HEK293T (cell line): ENCODE measurements around the gene MED31.

Experiments
- CTCF ChIA-PET: fragments of 350-600 bp; formaldehyde crosslinking; extraction: SDS; loops from one replicate; lab custom pipeline; 2021; ENCODE audit warnings: antibody characterized with exemption, inconsistent platforms; lab: Yijun Ruan, JAX
- POLR2A ChIA-PET: fragments of 350-600 bp; formaldehyde crosslinking; extraction: SDS; loops from one replicate; lab custom pipeline; 2020; ENCODE audit warnings: antibody characterized with exemption, inconsistent platforms; lab: Yijun Ruan, JAX
- DNase-seq: peaks from one replicate; pipeline ENCODE4 v3.0.0; 2012; ENCODE audit warnings: mixed read lengths; ENCODE audit errors: extremely low spot score
- ARNT ChIP-seq: fragments of 450-650 bp; IDR thresholded peaks from 2 replicates; pipeline ENCODE4 v1.6.1; 2017; ENCODE audit warnings: mild to moderate bottlenecking
- BHLHE40 ChIP-seq: fragments of 450-650 bp; IDR thresholded peaks from 2 replicates; pipeline ENCODE4 v1.6.1; 2016; ENCODE audit warnings: mild to moderate bottlenecking, moderate library complexity, borderline replicate concordance
- CTBP1 ChIP-seq: fragments of 450-650 bp; IDR thresholded peaks from 2 replicates; pipeline ENCODE4 v1.6.1; 2016; ENCODE audit warnings: borderline replicate concordance
- ELF4 ChIP-seq: fragments of 450-650 bp; IDR thresholded peaks from 2 replicates; pipeline ENCODE4 v1.6.1; 2017; ENCODE audit warnings: antibody characterized with exemption
- FOXA1 ChIP-seq: fragments of 450-650 bp; IDR thresholded peaks from 2 replicates; pipeline ENCODE4 v1.6.1; 2016; ENCODE audit warnings: mild to moderate bottlenecking
- FOXK2 ChIP-seq: fragments of 450-650 bp; IDR thresholded peaks from 2 replicates; pipeline ENCODE4 v1.6.1; 2016; ENCODE audit warnings: mild to moderate bottlenecking
- FOXM1 ChIP-seq: fragments of 450-650 bp; IDR thresholded peaks from 2 replicates; pipeline ENCODE4 v1.6.1; 2017; ENCODE audit warnings: mild to moderate bottlenecking, borderline replicate concordance
- HDGF ChIP-seq: fragments of 450-650 bp; IDR thresholded peaks from 2 replicates; pipeline ENCODE4 v1.6.1; 2017; ENCODE audit warnings: antibody characterized with exemption, borderline replicate concordance
- L3MBTL2 ChIP-seq: fragments of 450-650 bp; conservative IDR thresholded peaks from 2 replicates; pipeline ENCODE4 v1.6.1; 2016; ENCODE audit warnings: mild to moderate bottlenecking
- LEF1 ChIP-seq: fragments of 450-650 bp; IDR thresholded peaks from 2 replicates; pipeline ENCODE4 v1.6.1; 2017; ENCODE audit warnings: mild to moderate bottlenecking, borderline replicate concordance
- NFRKB ChIP-seq: fragments of 450-650 bp; IDR thresholded peaks from 2 replicates; pipeline ENCODE4 v1.6.1; 2016; ENCODE audit warnings: mild to moderate bottlenecking, moderate library complexity
- SP1 ChIP-seq: fragments of 450-650 bp; IDR thresholded peaks from 2 replicates; pipeline ENCODE4 v1.6.1; 2017
- SUZ12 ChIP-seq: fragments of 450-650 bp; IDR thresholded peaks from 2 replicates; pipeline ENCODE4 v1.6.1; 2016; ENCODE audit warnings: mild to moderate bottlenecking
- TARDBP ChIP-seq: fragments of 450-650 bp; IDR thresholded peaks from 2 replicates; pipeline ENCODE4 v1.6.1; 2016
- ZNF384 ChIP-seq: fragments of 450-650 bp; IDR thresholded peaks from 2 replicates; pipeline ENCODE4 v1.6.1; 2016
- TF ChIP-seq, protein P1 (sequence below): fragments of 450-650 bp; IDR thresholded peaks from 2 replicates; pipeline ENCODE4 v1.6.1; 2016

MED31 gene

DNA sequence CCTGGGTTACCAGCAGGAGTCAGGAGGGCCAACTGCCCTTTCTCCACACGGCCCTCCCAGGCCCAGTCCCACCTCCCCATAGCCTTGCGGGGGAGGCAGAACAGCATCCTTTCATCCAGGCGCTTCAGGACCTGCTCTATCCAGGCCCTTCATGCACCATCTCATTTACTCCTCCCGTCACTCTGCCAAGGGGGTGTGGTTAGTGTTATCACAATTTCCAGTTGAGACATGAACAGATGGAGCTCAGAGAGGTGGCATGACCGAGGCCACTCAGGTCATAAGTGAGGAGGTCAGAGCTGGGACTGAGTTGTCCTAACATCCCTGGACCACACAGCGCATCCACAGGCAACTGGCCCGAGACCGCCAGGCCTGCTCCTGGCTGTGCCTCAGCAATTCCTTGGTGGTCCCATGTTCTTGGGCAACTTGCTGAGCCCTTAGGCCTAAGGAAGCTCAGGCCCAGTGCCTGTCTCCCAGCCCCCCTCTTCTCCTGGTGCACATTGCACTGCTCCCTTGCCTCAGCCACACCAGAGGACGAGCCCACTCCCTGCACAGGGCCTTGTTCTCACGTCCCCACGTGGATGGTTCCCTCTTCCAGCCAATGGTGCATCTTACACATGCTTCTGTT lies 23.9 kb upstream of the MED31 start:
- POLR2A ChIA-PET: no interaction called here
- no peak for DNase-seq
- CTCF ChIA-PET: no interaction called here
- TF ChIP-seq NFRKB (no peak), ELF4 (no peak), FOXK2 (no peak), HDGF (no peak), BHLHE40 (no peak), L3MBTL2 (no peak), CTBP1 (no peak), SP1 (no peak), ARNT (no peak), LEF1 (no peak), TARDBP (no peak), FOXM1 (no peak), ZNF384 (no peak)
- TF ChIP-seq, protein P1, sequence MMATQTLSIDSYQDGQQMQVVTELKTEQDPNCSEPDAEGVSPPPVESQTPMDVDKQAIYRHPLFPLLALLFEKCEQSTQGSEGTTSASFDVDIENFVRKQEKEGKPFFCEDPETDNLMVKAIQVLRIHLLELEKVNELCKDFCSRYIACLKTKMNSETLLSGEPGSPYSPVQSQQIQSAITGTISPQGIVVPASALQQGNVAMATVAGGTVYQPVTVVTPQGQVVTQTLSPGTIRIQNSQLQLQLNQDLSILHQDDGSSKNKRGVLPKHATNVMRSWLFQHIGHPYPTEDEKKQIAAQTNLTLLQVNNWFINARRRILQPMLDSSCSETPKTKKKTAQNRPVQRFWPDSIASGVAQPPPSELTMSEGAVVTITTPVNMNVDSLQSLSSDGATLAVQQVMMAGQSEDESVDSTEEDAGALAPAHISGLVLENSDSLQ: no peak

DNA sequence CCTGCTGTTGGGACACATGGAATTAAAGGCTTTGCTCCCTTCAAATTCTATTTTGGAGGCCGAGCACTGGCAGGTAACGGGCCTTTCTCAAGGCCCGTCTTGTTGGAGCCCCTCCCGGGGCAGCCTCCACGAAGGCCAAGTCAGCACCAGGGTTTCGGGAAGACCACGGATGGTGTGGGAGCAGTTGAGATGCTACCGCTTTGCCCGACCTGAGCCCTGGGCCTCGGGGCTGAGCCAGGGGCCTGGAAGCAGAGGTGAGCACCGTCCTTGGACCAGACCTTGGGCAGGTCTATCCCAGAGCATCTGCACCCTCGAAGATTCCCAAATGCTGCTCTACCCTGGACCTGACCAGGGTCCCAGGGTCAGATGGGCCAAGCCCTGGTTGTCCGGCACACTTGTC lies 23.2 kb upstream of the MED31 start:
- ChIA-PET CTCF (no interaction called here), POLR2A (no interaction called here)
- DNase-seq: no peak
- TF ChIP-seq HDGF (no peak), ZNF384 (no peak)

DNA sequence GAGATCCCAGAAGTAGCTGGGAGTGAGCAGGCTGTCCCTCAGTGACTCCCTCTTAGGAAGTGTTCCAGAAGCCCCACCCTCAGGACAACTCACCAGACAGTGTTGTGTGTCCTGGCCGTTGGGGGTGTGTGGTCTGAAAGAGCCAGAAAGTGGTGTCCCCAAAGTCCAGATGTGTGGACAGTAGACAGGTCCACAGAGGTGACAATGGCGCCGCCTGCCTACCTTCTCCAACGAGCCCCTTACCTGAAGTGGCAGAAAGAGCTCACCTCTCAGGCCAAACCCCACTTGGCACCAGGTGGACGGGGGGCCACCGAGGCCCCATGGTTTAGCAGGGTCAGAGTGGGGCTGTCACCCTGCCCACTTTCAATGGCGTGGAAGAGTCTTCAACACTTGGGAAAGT lies 20.0 kb upstream of the MED31 start:
- ChIA-PET CTCF (no interaction called here), POLR2A (no interaction called here)
- TF ChIP-seq SP1 (no peak), SUZ12 (no peak), L3MBTL2 (no peak), FOXM1 (no peak), FOXK2 (no peak), ZNF384 (no peak), TARDBP (no peak), BHLHE40 (no peak), FOXA1 (no peak)
- DNase-seq: no peak

DNA sequence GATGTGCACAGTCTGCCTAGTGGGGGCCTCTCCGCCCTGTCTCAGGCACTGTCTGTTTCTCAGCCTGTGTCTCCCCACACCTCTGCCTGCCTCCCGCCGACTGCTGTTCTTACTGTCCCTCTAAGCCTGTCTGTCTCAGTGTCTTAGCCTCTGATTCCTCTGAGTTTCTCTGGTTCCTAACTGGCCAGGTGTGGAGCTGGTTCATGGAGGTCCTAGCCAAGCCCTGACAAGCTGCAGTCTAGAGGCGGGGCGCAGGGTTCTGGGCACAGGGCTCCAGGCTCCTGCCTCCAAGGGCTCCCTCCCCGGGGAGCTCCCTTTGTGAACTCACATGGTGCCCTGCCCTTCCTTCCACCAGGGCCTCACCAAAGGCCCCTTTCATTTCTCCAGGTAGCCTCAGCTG lies 19.6 kb upstream of the MED31 start:
- no peak for DNase-seq
- ChIA-PET CTCF (no interaction called here), POLR2A (no interaction called here)
- TF ChIP-seq ARNT (no peak), CTBP1 (no peak), FOXM1 (no peak), TARDBP (no peak), NFRKB (no peak), BHLHE40 (no peak), LEF1 (no peak), FOXK2 (no peak), HDGF (no peak), ZNF384 (no peak), SP1 (no peak), L3MBTL2 (no peak), FOXA1 (no peak), SUZ12 (no peak), ELF4 (no peak)
- TF ChIP-seq, protein P1: no peak

DNA sequence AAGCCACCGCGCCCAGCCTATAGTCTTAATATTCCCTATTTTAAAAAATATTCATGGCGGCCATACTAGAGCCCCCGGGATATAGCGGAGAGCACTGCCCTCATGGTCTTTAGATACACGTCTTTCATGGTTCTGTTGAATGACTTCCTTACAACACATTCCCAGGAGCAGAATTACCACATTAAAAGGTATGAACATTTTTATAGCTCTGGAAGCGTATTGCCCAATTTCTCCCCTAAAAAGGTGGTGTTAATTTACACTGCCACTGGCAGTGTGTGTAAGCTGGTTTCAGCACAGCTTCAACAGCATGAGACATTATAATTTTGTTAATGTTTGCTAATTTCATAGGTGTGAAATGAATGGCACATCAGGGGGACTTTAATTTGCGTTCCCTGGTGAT lies 19.2 kb upstream of the MED31 start:
- DNase-seq: no peak
- no peak for TF ChIP-seq CTBP1
- no peak for TF ChIP-seq L3MBTL2
- TF ChIP-seq, protein P1: no peak
- TF ChIP-seq HDGF: no peak
- TF ChIP-seq FOXK2: no peak
- no peak for TF ChIP-seq NFRKB
- no peak for TF ChIP-seq ELF4
- TF ChIP-seq SUZ12: no peak
- TF ChIP-seq SP1: no peak
- TF ChIP-seq ZNF384: no peak
- no peak for TF ChIP-seq BHLHE40
- ChIA-PET POLR2A (no interaction called here), CTCF (no interaction called here)

DNA sequence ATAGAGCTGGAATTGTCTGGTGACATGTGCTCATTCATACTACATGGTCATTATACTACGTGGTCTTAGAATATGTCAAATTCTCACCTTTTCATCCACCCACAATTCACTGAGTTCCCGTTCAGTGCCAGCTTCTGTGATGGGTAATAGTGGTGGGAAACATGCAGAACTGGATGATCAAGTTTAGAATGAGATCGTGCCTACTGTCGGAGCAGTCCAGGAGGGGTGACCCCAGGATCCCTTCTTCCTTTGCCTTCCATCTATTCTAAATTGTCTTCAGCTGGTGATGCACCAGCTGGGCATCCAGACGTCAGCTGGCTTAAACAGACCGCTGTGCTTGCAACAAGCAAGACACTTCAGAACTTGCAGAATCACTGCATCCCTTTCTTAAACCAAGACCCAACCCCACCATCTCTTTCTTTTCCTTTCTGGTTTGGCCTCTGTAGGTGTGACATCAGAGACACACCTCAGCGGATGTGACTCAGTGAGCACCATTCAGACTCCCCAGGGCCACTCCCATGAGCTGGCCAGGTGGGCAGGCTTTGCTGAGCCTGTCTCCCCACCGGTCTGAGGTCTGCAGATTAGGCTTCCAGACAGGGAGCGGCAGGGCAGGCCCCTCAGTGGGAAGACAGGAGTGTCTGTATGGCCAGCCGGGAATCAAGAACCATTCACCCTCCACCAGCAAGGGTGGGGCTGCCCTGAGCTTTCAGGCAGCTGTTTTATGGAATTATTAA lies 18.2 kb upstream of the MED31 start:
- ChIA-PET POLR2A (no interaction called here), CTCF (interaction anchor here (0.8 kb wide), 1 partner anchor 371 kb away, joined by 4 read pairs; no protein-coding TSS in a partner anchor)
- TF ChIP-seq SUZ12 (no peak), ARNT (no peak), NFRKB (no peak), ELF4 (no peak), FOXK2 (no peak), SP1 (no peak), BHLHE40 (no peak), CTBP1 (no peak), LEF1 (no peak), FOXM1 (no peak)
- no peak for DNase-seq
